Measurements from ENCODE around the gene DNAAF9. TPM values are rescaled to one million over a fixed set of nuclear protein-coding genes. Genes with fewer than 3 reads are reported as not detected.
A peak's percentile ranks its signal among the peaks of the same experiment; 100 is the strongest.
"Not testable (repeated sequence)": the region's sequence is repeated elsewhere in the genome, so short reads cannot be mapped to it uniquely, and the experiment has no call there.

The DNAAF9 gene
- 4.1 TPM for polyA plus RNA-seq (2012; ENCODE audit: insufficient read depth, insufficient read length)

DNA sequence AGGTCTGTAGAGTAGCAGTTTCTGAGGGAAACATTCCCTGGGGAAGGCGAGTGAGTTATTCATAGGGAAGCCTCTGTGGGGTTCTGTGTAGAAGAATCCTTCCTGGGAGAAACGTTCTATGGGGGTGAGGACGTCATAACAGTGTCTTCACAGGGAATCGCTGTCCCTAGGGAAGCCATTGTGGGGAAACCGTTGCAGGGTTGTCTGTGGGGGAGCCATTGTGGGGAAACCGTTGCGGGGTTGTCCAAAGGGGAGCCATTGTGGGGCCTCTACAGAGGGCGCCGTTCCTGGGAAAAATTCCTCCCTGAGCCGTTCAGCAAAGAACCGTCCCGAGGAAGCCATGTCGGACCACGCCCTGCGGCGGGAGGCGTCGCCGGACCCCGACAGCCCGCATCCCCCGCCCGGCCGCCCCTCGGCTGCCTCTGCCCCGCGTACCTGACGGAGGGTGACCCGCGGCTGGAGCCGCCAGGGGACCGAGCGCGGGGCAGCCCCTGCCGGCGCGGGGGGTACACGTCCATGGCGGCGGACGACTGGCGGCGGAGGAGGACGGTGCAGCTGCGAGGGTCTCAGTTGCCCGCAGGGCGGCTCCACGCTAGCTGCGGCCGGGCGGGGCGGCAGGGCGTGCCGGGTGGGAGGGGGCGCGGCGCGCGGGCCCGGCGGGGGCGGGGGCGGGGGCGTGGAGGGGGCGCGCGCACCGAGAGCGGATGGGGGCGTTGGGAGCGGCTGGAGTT lies at the start of gene DNAAF9:
Gene DNAAF9, minus strand, starts transcription at position 630 of the 731 bp plus-strand sequence. Its CDS starts 112 bp downstream, at position 518.
- H3K4me3 ChIP-seq (ENCODE audit: low read length) = peak within 1 kb of the TSS; percentile 83
- peak; percentile 50 for DNase-seq (ENCODE audit: low read depth, low spot score)

DNA sequence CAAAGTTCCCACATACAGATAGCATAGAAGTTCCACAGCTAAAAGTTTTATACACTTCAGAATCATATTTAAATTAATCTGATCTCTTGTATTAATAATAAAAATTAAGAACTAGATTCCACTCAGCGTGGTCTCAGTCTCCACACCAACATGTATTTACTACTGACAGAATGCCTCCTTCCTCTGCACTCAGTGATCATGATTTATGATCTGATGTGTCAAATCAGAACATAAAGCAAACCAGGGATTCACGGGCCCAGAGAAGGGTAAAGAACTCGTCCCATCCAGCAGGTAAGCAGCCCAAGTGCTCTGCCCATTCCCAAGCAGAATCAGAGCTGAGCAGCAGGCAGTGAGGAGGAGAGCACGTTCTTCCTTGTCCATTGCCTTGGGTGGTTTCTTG lies 49.2 kb upstream of the DNAAF9 start:
- DNase-seq (ENCODE audit: low read depth, low spot score) = no peak
- no peak overlapping the region for H3K4me3 ChIP-seq (ENCODE audit: low read length)

- no peak overlapping the region for H3K4me3 ChIP-seq (ENCODE audit: low read length)
- DNase-seq (ENCODE audit: low read depth, low spot score) = no peak
These were observed 47.4 kb upstream of the DNAAF9 start for GRCh38 chr20:3454831-3455230.

- no peak for DNase-seq (ENCODE audit: low read depth, low spot score)
- H3K4me3 ChIP-seq (ENCODE audit: low read length) = no peak overlapping the region
These were observed 45.2 kb upstream of the DNAAF9 start for GRCh38 chr20:3452690-3453089.

DNA sequence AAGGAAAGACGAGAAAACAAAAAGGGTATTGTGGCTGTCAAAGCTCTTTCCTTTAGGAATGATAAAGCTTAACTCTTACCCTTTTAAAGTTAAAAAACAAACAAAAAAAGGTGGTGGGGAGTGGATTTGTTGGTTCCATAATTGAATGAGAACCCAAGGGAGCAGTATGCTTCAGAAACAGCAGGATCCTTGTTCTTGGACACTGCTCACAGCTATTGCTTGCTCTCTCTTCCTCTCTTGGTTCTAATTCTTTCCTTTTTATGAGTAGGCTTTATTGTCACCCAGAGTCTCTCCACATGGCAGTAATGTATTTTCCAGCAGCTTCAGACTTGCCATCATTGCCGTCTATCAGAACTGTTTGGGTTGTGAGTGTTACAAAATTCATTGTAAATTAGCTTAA lies 44.7 kb upstream of the DNAAF9 start:
- DNase-seq (ENCODE audit: low read depth, low spot score) = no peak
- H3K4me3 ChIP-seq (ENCODE audit: low read length) = no peak overlapping the region

GRCh38 chr20:3449319-3449718 lies 41.9 kb upstream of the DNAAF9 start:
- no peak for DNase-seq (ENCODE audit: low read depth, low spot score)
- no peak overlapping the region for H3K4me3 ChIP-seq (ENCODE audit: low read length)

- DNase-seq (ENCODE audit: low read depth, low spot score) = no peak
- H3K4me3 ChIP-seq (ENCODE audit: low read length) = no peak overlapping the region
These were observed 39.9 kb upstream of the DNAAF9 start for GRCh38 chr20:3447321-3447720.

DNA sequence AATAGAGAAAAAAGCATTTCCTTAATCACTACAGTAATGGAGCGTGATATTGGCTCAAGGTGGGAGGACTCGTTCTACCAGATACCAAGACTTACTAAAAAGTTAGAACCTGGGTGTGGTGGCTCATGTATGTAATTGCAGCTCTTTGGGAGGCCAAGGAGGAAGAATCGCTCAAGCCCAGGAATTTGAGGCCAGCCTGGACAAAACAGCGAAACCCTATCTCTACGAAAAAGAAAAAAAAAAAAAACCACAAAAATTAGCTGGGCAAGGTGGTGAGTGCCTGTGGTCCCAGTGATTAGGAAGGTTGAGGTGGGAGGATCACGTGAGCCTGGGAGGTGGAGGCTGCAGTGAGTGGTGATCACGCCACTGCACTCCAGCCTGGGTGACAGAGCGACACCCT lies 39.3 kb upstream of the DNAAF9 start:
- no peak overlapping the region for H3K4me3 ChIP-seq (ENCODE audit: low read length)
- no peak for DNase-seq (ENCODE audit: low read depth, low spot score)

- no peak overlapping the region for H3K4me3 ChIP-seq (ENCODE audit: low read length)
- no peak for DNase-seq (ENCODE audit: low read depth, low spot score)
These were observed 29.6 kb upstream of the DNAAF9 start for GRCh38 chr20:3436864-3437574.

GRCh38 chr20:3434232-3434631 lies 26.8 kb upstream of the DNAAF9 start:
- DNase-seq (ENCODE audit: low read depth, low spot score) = no peak
- H3K4me3 ChIP-seq (ENCODE audit: low read length) = no peak overlapping the region

GRCh38 chr20:3433744-3434143 lies 26.3 kb upstream of the DNAAF9 start:
- no peak for DNase-seq (ENCODE audit: low read depth, low spot score)
- H3K4me3 ChIP-seq (ENCODE audit: low read length) = no peak overlapping the region

DNA sequence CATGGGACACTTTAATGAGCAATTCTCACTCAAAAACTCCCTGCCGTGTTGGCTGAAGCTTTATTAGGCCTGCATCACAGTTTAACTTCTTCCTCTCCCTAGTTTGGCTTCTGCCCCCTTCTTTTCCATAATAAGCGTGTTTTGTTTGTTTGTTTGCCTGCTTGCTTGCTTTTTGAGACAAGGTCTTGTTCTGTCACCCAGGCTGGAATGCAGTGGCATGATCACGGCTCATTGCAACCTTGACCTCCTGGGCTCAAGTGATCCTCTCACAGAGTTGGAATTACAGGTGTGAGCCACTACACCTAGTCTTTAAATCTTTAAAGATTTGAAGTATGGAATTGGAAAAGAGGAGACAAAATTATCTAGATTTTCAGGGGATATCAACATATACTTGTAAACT lies 25.4 kb upstream of the DNAAF9 start:
- no peak for DNase-seq (ENCODE audit: low read depth, low spot score)
- no peak overlapping the region for H3K4me3 ChIP-seq (ENCODE audit: low read length)

DNA sequence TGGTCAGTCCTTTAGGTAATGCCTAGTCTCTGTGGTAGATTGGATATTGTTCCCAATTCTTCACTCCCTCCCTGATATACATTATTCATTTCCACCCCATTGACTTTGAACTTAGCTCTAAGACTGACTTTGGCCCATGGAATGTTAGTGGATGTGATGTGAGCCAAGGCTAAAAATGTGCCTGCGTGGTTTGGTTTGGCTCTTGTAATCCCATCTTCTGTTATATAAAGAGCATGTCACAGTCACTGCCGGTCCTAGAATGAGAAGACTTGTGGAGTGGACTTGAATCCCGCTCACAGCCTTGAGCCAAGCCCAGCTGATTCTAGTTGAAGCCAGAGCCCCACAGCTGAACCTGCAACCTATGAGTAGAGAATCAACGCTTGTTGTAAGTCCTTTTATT lies 23.6 kb upstream of the DNAAF9 start:
- DNase-seq (ENCODE audit: low read depth, low spot score) = no peak

DNA sequence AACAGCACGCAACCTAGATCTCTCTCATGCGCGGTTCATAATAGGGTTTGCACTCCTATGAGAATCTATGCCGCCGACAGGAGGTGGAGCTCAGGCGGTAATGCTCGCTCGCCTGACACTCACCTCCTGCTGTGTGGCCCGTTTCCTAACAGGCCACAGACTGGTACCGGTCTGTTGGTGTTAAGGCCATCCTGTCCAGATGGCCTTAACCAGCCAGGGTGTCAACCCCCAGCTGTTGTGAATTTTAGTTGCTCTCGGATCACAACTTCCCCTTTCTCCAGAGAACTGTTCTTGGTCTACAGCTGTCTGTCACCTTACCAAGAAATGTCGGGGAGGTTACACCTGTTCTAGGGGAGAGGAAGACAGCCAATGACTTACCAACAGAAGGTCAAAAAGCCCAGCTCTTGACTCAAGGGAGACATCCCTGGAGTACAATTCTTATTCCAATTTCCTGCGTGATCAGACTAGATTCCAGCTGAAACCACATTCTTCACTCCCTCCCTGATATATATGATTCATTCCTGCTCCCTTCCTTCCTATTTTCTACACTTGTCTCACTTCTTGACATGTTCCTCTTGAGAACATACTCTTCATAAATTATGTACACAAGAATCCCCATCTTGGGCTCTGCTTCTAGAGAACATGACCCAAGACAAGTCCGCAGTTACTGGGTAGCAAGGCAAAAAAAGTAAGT lies 23.1 kb upstream of the DNAAF9 start:
- no peak for DNase-seq (ENCODE audit: low read depth, low spot score)
- H3K4me3 ChIP-seq (ENCODE audit: low read length) = no peak overlapping the region

More for the DNA sequence above, 23.6 kb upstream of the DNAAF9 start:
- no peak overlapping the region for H3K4me3 ChIP-seq (ENCODE audit: low read length)

DNA sequence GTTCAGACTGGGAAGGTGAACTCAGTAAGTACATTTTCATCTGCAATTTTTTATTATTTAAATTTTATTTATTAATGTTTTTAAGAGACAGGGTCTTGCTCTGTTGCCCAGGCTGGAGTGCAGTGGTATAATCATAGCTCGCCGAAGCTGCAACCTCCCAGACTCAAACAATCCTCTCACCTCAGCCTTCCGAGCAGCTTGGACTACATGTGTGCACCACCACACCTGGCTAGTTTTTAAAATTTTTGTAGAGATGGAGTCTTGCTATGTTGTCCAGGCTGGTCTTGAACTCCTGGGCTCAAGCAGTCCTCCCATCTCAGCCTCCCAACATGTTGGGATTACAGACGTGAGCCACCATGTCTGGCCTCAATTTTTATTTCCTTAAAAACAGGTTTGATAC lies 19.3 kb upstream of the DNAAF9 start:
- not testable (repeated sequence) for H3K4me3 ChIP-seq (ENCODE audit: low read length); DNase-seq (ENCODE audit: low read depth, low spot score)

DNA sequence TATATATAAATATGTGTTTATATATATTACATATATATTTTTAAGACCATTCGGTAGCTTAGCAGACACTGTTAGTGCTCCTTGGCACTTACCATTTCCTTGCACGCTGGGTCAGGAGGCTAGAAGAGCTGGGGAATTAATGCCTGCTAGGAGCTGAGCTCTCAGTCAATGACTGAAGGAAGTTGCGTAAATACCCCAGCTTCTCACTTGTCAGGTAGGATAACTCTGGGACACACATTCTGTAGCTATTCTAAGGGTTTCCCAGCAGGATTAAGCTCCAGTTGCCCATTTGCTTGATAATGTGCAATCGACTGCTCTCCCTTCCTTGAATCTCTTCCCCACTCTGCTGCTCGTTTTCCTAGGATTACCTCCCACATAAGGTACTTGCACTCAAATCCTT lies 15.7 kb upstream of the DNAAF9 start:
- no peak for DNase-seq (ENCODE audit: low read depth, low spot score)
- H3K4me3 ChIP-seq (ENCODE audit: low read length) = no peak overlapping the region

DNA sequence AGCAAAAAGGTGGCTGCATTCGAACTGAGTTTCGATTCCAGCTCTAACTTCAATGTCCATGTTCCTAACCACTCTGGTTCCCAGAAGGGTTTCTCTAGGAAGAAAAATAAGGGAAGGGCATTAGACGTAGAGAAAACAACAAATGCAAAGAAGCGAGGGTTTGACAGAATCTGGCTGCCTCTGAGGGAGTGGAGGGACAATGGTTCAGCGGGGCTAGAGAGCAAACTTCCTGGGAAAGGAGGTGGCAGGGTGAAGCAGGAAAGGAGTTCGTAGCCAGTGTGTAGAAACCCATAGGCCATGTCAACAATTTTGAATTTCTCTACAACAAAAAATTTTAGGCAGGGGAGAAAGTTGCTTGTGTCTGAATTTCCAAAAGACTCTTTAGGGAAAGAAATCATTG lies 14.5 kb upstream of the DNAAF9 start:
- H3K4me3 ChIP-seq (ENCODE audit: low read length) = no peak overlapping the region
- no peak for DNase-seq (ENCODE audit: low read depth, low spot score)

GRCh38 chr20:3420211-3420707 lies 12.8 kb upstream of the DNAAF9 start:
- H3K4me3 ChIP-seq (ENCODE audit: low read length) = no peak overlapping the region
- no peak for DNase-seq (ENCODE audit: low read depth, low spot score)

- DNase-seq (ENCODE audit: low read depth, low spot score); H3K4me3 ChIP-seq (ENCODE audit: low read length): not testable (repeated sequence)
These were observed 10.7 kb upstream of the DNAAF9 start for GRCh38 chr20:3418161-3418560.

DNA sequence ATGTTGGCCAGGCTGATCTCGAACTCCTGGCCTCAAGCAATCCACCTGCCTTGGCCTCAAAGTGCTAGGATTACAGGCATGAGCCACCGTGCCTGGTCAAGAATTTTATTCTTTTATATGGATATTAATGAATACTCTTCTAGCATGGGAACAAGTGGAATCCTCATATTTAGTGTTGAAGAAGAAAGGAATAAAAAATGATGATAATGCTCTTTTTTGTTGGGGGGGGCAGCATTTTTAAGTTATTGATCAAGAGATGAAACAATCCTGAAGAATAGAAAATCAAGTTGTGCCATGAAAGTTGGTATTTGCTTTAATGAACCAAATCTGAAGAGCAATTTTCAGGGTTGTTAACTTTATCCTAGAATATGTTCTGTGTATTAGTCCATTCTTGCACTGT lies 6.7 kb upstream of the DNAAF9 start:
- DNase-seq (ENCODE audit: low read depth, low spot score) = no peak
- H3K4me3 ChIP-seq (ENCODE audit: low read length) = no peak overlapping the region

Measured in Jurkat, Clone E6-1 (cell line).